Myometrial cell (primary cell): ENCODE data around the gene C19orf25. TPM values are rescaled to one million over a fixed set of nuclear protein-coding genes. Genes with fewer than 3 reads are reported as not detected.

Experiments
- total RNA-seq: library from RNA; depleted of rRNA; stranded (reverse); fragments of >200 nt; gene quantifications from 2 replicates; pipeline ENCODE4 v1.2.3, GENCODE V29; 2015

Gene C19orf25
- total RNA-seq = 36.0 and 47.6 TPM in 2 replicates

DNA sequence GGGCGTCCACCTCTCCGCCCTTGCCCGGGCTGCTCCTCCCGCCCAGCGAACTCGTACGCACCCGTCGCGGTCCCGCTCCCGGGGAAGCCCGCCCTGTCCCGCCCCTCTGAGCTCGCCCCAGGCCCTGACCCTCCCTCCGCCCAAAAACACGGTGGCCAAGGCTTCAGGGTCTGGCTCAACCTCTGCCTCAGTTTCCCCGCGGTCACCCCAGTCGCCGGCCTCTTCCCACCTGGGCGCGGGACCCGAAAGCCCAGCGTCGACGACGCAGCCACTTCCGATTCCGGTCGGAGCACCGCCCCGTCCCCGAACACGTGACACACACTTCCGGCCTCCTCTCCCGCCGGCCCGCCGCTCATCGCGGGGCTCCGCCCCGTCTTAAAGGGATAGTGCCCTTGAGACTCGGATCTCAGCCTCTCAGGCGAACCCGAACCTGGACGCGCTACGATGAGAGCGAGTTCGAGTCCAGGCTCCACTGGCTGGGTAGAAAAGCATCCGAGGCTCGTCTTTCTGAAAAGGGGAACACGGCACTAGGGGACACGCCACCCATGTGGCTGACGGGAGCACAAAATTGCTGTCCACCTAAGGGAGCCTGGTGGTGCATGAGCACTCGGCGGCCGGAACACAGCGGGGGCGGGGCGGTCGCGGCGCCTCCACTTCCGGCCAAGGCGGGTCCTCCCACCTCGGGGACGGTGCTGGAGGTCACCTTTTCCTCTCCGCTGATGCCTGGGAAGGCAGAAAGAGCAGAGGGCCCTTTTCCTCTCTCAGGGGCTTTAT lies at the start of gene C19orf25:
TSS of gene C19orf25 (minus strand) at position 282 of the 774 bp plus-strand sequence. CDS start 312 bp downstream, outside the sequence.

GRCh38 chr19:1523412-1524286 lies 44.6 kb upstream of the C19orf25 start, which contains the start of gene PLK5:
TSS of gene PLK5 (plus strand) at chr19:1524077. CDS start at chr19:1526997, 2,920 bp downstream.

DNA sequence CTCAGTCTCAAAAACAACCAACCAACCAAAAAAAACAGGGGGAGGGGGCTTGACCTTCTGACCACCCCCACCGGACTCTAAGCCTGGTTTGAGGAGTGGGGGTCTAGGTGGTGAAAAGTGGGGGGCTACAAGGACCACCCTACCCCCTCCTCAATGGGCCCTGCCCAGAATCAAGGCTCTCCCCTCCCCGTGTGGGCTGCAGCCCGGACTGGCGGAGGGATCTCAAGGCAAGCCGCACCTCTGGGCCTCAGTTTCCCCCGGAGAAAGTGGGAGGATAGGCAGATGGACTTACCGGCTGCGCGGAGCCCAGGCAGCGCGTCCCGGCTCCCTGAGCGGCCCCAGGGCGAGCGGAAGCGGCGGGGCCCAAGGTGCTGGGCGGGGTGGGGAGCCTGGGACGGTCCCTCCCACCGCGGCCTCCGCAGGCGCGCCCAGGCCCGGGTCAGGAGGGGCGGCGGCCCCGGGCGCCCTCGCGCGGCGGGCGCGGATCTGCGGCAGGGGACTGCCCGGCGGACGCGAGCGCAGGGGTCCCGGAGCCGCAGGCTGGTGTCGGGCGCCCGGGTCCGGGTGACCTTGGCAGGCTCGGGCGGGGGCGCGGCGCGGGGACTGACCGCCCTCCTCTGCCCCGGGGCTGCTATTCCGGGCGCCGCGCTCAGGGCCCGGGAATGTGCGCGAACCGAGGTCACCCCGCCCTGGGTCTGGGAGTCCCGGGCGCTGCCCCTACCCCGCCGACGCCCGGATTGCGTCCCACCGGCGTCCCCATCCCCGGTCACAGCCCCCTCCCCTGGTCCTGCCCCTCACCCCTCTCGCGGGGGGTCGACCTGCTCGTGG lies 33.9 kb upstream of the C19orf25 start, which contains the start of gene ADAMTSL5:
TSS of gene ADAMTSL5 (minus strand) at position 349 of the 828 bp plus-strand sequence. CDS start 2,076 bp downstream, outside the sequence.

GRCh38 chr19:1491114-1491848 lies 12.3 kb upstream of the C19orf25 start, which contains the start of gene REEP6:
TSS of gene REEP6 (plus strand) at chr19:1491181. CDS start at chr19:1491270, 89 bp downstream.

DNA sequence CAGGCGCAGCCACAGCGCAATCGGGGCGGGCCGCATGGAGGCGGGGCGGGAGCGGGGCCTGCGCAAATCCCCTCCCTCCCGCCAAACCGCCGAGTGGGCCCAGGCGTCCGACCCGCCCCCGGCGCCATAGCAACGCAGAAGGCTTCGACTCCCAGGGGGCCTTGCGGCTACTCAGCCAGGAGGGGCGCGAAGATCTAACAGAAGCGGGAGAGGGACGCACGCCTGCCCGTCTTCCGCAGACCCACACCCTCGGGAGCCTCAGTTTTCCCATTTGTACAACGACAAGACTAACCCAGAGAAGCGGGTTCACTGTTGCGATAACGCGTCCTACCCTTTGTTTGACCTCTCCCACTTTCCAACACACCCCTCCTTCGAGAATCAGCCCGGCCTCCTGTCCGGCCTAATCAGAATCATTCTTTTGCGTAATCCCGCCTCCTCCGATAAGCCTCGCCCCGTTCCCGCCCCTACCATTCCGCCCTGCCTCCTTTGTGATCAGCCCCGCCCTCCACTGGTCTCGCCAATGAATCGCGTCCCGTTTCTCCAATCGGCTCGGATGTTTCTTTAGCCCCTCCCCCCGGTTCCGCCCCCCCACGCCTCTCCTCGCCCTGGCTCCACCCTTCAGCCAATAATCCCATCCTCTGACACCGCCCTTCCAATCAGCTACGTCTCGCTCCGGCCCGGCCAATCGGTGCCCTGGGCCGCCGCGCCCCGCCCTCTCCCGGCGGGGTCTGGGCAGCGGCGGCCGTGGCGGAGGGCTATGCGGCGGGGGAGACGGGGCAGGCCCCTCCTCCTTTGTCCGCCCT lies 11.5 kb upstream of the C19orf25 start, which contains the start of gene PCSK4:
TSS of gene PCSK4 (minus strand) at position 40 of the 803 bp plus-strand sequence. CDS start at position 36, 4 bp downstream.

DNA sequence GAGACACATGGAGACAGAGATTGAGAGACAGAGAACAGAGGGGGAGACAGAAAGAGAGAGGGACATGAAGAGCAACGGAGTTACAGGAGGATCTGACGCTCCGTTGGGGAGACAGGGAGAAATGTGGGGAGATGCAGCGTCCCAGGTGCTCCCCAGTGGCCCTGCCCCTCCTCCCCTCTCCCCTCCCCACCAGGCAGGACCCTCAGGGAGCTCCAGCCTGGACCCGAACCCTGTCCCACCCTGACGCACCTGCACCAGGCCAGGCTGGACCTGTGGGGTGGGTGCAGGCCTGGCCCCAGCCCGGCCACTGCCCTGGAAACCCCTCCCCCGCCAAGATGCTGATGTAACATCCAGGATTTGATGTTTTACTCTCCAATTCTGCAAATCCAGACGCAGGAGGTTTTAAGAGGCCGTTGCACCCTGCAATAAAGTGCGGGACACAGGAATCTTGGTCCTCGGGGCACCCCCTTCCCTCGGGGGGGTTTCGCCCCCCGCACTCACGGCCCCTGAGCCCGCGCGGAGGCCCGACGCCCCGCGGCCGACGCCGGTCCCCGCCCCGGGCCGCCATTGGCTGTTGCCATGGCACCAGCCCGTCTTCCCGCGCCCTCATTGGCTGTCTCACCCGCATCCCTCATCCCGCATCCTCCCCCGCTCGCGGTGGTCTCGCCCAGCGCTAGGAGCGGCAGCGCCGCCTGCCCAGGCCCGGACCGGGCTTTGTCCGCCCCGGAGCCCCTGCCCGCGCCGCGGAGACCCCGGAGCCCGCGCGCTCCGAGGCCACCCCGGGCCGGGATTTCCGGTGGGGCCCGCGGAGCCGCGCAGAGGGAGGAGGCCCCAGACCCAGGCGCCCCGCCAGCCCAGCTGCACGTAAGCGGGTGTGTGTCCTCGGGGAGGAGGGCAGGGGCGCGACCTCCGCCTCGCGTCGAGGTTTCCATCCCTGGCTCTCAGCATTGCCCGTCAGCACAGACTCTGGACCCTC lies 29.3 kb downstream of the C19orf25 start, which contains the start of gene APC2:
TSS of gene APC2 (plus strand) at position 655 of the 976 bp plus-strand sequence. CDS start 2,881 bp downstream, outside the sequence.

GRCh38 chr19:1438035-1438932 lies 40.7 kb downstream of the C19orf25 start, which contains the start of gene RPS15:
TSS of gene RPS15 (plus strand) at chr19:1438396. CDS start at chr19:1438426, 30 bp downstream.

Other genes starting within 250 kb of the C19orf25 start
- 3.0 and 7.2 TPM in 2 replicates for gene CBARP, start 241.2 kb downstream of the C19orf25 start, total RNA-seq
- gene ATP5F1D, start 237.5 kb downstream of the C19orf25 start, total RNA-seq = 63.1 and 89.1 TPM in 2 replicates
- gene MIDN, start 230.6 kb downstream of the C19orf25 start, total RNA-seq = 6.2 and 9.5 TPM in 2 replicates
- gene CIRBP, start 209.9 kb downstream of the C19orf25 start, total RNA-seq = 242 and 292 TPM in 2 replicates
- gene FAM174C, start 203.7 kb downstream of the C19orf25 start, total RNA-seq = 37.2 and 77.3 TPM in 2 replicates
- gene EFNA2, start 193.3 kb downstream of the C19orf25 start, total RNA-seq = not detected in 2 replicates
- 171 and 174 TPM in 2 replicates for gene NDUFS7, start 95.3 kb downstream of the C19orf25 start, total RNA-seq
- gene GAMT, start 77.7 kb downstream of the C19orf25 start, total RNA-seq = 30.0 and 34.0 TPM in 2 replicates
- gene DAZAP1, start 71.6 kb downstream of the C19orf25 start, total RNA-seq = 96.9 and 103 TPM in 2 replicates
- gene RPS15, start 40.8 kb downstream of the C19orf25 start, total RNA-seq = 2,537 and 3,021 TPM in 2 replicates
- not detected in 2 replicates for gene APC2, start 29.1 kb downstream of the C19orf25 start, total RNA-seq
- 0.58 and 1.6 TPM in 2 replicates for gene PCSK4, start 11.1 kb upstream of the C19orf25 start, total RNA-seq
- 4.0 and 8.2 TPM in 2 replicates for gene REEP6, start 12.0 kb upstream of the C19orf25 start, total RNA-seq
- gene ADAMTSL5, start 33.8 kb upstream of the C19orf25 start, total RNA-seq = 3.5 and 12.6 TPM in 2 replicates
- gene PLK5, start 44.9 kb upstream of the C19orf25 start, total RNA-seq = not detected in 2 replicates
- 19.8 and 21.3 TPM in 2 replicates for gene MEX3D, start 89.1 kb upstream of the C19orf25 start, total RNA-seq
- 94.6 and 133 TPM in 2 replicates for gene MBD3, start 113.7 kb upstream of the C19orf25 start, total RNA-seq
- 69.8 and 75.0 TPM in 2 replicates for gene UQCR11, start 126.2 kb upstream of the C19orf25 start, total RNA-seq
- 93.0 and 101 TPM in 2 replicates for gene TCF3, start 173.4 kb upstream of the C19orf25 start, total RNA-seq